Measurements from ENCODE around the gene SH3YL1.
A peak's percentile ranks its signal among the peaks of the same experiment; 100 is the strongest.

Gene SH3YL1

DNA sequence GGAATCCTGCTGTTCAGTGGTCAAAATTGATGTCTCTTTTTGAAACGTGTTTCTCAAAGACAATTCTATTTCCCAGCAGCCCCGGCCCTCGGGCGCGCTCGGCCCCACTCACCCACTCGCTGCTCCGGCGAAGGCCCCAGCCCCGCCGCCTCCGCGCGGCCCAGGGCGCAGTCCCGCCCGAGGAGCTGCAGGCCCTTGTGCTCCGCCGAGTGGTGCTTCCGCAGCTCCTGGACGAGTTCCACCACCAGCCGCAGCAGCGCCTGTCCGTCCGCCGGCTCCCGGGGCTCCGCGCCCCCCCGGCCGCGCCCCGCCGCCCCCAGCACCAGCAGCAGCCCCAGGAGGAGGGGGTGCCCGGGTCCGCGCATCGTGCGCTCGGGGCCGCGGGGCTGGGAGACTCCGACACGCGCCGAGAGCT lies 23.6 kb upstream of the SH3YL1 start:
- Mint-ChIP-seq H3K36me3 (ENCODE audit: insufficient read depth) (peaks cover 7% of the 10 kb centered on the region), H3K27me3 (peaks cover 25% of the 10 kb centered on the region), H3K27ac (ENCODE audit: low read depth) (no peak overlapping the region), H3K9me3 (no peaks in the 10 kb centered on the region), H3K4me3 (no peak overlapping the region), H3K4me1 (no peaks in the 10 kb centered on the region)
- ATAC-seq (replicated peaks; ENCODE audit: extremely low read depth, poor library complexity, severe bottlenecking) (peak; percentile 41), DNase-seq (ENCODE audit: low spot score in 2 of 2) (no peak)

DNA sequence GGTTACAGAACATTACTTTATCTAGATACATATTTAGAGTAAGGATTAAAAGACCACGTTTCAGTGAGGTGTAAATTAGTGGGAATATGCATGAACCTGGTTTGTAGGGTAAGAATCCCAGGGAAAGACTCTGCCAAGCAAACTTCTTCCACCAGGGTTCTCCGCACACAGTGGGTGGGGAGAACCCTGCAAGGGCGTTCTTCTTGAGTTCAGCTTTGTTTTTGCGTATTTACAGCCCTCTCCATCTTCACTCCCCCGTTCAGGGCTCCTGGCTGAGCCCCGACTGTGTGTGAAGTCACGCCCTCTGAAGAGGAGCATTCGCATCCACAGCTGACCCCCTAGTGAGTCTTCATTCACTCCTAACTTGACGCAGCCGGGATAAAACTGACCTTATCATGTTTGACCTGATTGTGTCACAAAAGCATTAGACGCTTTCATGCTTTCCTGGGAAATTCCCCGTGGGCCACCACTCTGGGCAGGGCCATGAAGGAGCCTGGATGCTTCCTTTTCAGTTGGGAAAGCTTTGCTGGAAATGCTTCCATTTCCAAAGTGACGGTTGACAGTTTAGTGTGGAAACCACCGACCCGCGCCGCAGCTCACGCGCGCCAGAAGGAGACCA lies 23.1 kb upstream of the SH3YL1 start:
- no peak overlapping the region for H3K27ac Mint-ChIP-seq (ENCODE audit: low read depth)
- no peak overlapping the region for H3K4me3 Mint-ChIP-seq
- peaks cover 11% of the 10 kb centered on the region for H3K36me3 Mint-ChIP-seq (ENCODE audit: insufficient read depth)
- ATAC-seq (replicated peaks; ENCODE audit: extremely low read depth, poor library complexity, severe bottlenecking) (no peak), DNase-seq (ENCODE audit: low spot score in 2 of 2) (no peak)
- H3K4me1 Mint-ChIP-seq = no peaks in the 10 kb centered on the region
- peaks cover 25% of the 10 kb centered on the region for H3K27me3 Mint-ChIP-seq
- no peaks in the 10 kb centered on the region for H3K9me3 Mint-ChIP-seq

DNA sequence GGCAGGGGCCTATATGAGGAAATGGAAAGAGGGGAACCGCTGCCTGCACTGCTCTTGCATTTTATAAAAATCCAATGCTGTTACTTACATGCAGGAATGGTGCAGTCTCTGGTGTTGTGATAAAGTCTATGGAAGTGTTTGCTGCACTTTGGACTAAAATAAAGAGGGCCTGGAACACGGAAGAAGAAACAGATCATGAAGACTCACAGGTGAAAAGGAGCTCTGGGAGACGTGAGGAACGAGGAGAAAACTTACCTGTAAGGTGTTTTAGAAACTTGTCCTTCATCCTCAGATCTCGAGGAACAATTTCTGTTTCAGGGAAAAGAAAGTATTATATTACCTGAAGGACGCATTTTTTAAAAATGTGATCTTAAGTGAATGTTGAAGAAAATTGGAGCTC lies 22.2 kb upstream of the SH3YL1 start:
- no peak overlapping the region for H3K27ac Mint-ChIP-seq (ENCODE audit: low read depth)
- H3K36me3 Mint-ChIP-seq (ENCODE audit: insufficient read depth) = peaks cover 14% of the 10 kb centered on the region
- no peaks in the 10 kb centered on the region for H3K4me1 Mint-ChIP-seq
- peaks cover 25% of the 10 kb centered on the region for H3K27me3 Mint-ChIP-seq
- peak overlapping the region; percentile 12 for H3K4me3 Mint-ChIP-seq
- no peak for ATAC-seq (replicated peaks; ENCODE audit: extremely low read depth, poor library complexity, severe bottlenecking)
- no peak for DNase-seq (ENCODE audit: low spot score in 2 of 2)
- H3K9me3 Mint-ChIP-seq = no peaks in the 10 kb centered on the region

DNA sequence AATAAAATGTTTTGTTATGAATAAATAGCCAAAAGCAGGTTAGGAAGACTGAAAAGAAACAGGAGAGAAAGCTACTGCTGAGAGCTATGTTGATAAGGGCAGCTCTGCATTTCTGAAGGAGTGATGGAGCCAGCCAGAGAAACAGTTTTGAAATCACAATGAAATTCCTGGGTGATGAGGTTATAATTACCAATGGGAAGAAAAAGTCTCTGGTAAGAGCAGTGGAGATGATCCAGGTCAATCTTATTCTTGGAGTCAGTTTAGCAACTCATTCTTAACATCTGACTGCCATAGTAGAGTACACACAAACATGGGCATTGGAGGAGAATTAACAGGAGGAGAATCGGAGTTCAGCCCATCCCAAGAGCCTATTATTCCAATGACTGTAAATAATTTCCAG lies 21.7 kb upstream of the SH3YL1 start:
- H3K4me1 Mint-ChIP-seq = no peaks in the 10 kb centered on the region
- H3K27ac Mint-ChIP-seq (ENCODE audit: low read depth) = no peak overlapping the region
- no peak for DNase-seq (ENCODE audit: low spot score in 2 of 2)
- H3K9me3 Mint-ChIP-seq = no peaks in the 10 kb centered on the region
- ATAC-seq (replicated peaks; ENCODE audit: extremely low read depth, poor library complexity, severe bottlenecking) = no peak
- peak overlapping the region; percentile 12 for H3K4me3 Mint-ChIP-seq
- H3K36me3 Mint-ChIP-seq (ENCODE audit: insufficient read depth) = peaks cover 16% of the 10 kb centered on the region
- H3K27me3 Mint-ChIP-seq = peaks cover 20% of the 10 kb centered on the region

DNA sequence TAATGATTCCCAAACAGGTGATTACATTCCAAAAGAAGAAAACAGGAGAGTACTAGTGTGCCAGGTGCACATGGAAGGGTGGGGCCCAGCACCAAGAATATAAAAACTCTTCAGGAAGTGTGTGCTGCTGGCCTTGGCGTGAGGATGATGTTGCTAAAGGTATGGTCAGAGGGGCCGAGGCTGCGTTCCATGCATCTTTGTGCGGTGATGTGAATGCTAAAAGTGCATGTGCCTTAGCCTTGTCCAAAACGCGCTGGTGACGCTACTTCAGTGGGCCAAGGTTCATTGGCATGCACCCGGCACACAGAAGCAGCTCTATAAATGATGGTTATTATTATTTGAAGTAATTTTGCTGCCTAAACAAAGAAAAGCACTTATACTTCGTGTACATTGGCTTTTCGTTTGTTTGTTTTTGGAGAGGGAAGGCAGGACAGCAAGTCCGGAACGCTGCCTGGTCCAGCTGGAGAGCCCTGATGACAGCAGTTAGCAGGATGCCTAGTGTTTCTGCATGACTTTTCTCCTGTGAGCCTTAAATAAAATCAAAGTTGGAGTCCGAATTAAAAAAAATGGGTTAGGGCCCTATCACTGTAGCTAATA lies 21.2 kb upstream of the SH3YL1 start:
- Mint-ChIP-seq H3K9me3 (no peaks in the 10 kb centered on the region), H3K27me3 (peaks cover 14% of the 10 kb centered on the region)

DNA sequence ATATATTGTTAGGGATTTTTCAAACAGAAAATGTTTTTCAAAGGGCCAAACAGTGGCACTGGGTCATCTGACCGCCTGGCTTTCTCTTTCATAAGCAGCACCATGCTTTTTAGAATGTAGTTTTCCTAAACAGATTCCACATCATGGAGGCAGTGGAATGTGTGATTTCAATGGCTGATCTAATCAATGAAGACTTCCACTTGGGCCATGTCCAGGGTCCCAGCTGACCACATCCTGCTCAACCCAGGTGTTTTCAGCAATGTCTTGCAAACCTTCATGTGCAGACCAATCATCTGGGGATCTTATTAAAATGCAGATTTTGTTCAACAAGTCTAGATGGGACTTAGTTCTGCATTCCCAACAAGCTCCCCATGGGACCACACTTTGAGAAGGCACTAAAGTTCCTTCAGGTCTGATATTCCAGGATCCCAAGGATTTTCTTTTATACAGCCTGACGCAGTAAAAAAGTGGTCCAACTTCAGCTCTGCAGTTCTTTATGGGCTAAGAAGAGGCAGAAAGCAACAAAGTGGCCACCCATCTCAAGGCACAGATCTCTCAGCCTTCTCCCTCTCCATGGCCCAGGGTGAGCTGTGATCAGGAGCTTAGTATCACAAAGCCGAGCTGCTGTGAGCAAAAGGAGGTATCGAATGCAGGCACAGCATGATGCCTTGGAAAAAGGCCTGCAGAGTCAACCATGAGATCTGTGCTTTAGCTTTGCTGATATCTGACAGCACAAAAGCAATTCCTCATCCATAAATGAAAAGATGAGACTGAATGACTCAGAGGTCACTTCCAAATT lies 20.4 kb upstream of the SH3YL1 start:
- no peak for ATAC-seq (replicated peaks; ENCODE audit: extremely low read depth, poor library complexity, severe bottlenecking)
- DNase-seq (ENCODE audit: low spot score in 2 of 2) = no peak
- Mint-ChIP-seq H3K4me3 (no peak overlapping the region), H3K4me1 (no peaks in the 10 kb centered on the region), H3K9me3 (no peaks in the 10 kb centered on the region), H3K27ac (ENCODE audit: low read depth) (no peak overlapping the region), H3K27me3 (peaks cover 10% of the 10 kb centered on the region), H3K36me3 (ENCODE audit: insufficient read depth) (peaks cover 23% of the 10 kb centered on the region)

More for the DNA sequence above, 21.2 kb upstream of the SH3YL1 start:
- H3K4me3 Mint-ChIP-seq = no peak overlapping the region
- H3K36me3 Mint-ChIP-seq (ENCODE audit: insufficient read depth) = peaks cover 18% of the 10 kb centered on the region
- ATAC-seq (replicated peaks; ENCODE audit: extremely low read depth, poor library complexity, severe bottlenecking) (no peak), DNase-seq (ENCODE audit: low spot score in 2 of 2) (no peak)
- H3K27ac Mint-ChIP-seq (ENCODE audit: low read depth) = no peak overlapping the region
- no peaks in the 10 kb centered on the region for H3K4me1 Mint-ChIP-seq

DNA sequence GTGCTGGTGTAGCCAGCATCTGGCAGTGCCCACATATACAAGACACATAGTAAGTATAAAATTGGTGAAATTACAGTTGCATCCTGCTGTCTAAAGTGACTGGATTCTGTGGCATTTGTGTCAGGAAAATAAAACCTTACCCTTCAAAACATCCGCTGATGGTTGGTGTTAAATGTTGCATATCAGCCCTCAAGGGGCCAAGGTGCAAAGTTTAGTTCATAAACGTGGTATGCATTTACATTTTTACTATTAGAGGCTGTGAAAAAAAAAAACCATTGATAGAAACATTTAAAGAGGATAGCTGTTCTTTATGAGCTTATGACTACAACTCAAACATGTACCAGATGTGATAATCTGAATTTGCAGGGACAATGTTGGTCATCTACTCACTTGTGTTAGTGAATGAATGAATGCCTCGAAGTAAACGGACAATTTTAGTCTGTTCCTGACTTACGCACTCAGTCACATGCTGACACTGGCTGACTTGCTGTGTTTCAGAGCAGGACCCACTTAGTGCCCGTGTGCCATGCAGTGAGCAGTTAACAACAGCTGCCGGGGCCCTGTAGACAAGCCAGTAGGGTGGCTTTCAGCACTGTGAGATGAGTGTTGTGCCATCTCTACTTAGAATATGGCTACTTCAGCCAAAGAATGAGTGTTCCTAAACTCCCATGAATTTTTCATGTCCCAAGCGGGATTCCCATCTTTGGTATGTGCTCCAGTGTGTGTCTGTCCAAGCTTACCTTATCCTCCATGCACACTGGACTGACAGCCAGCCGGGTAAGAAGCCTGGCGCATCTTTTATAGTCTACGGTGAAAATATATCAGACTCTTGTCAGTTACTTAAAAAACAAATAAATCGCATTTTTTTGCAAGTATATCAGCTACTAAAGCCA lies 18.8 kb upstream of the SH3YL1 start:
- Mint-ChIP-seq H3K36me3 (ENCODE audit: insufficient read depth) (peaks cover 32% of the 10 kb centered on the region), H3K4me1 (no peaks in the 10 kb centered on the region), H3K27ac (ENCODE audit: low read depth) (no peak overlapping the region), H3K27me3 (peaks cover 10% of the 10 kb centered on the region), H3K9me3 (no peaks in the 10 kb centered on the region), H3K4me3 (no peak overlapping the region)
- DNase-seq (ENCODE audit: low spot score in 2 of 2) = no peak
- ATAC-seq (replicated peaks; ENCODE audit: extremely low read depth, poor library complexity, severe bottlenecking) = no peak

DNA sequence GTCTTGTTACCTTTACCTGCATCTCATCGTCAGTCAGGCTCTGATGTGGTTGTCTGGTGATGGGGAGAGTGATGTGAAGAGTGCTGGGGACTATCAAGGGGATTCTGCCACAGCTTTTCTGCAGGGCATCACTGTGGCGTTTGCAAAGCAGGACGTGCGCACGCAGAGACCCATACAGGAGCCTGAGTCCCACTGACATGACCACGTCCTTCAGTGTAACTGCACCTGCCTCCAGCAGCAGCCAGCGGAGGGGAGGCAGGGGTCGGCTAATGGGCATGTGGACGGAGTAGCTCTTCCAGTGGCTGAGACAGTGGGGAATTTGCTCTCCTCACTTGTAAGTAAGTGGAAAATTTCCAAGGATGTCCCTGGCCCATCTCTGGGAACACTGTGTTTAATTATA lies 17.5 kb upstream of the SH3YL1 start:
- Mint-ChIP-seq H3K9me3 (no peaks in the 10 kb centered on the region), H3K4me3 (no peak overlapping the region), H3K4me1 (no peaks in the 10 kb centered on the region), H3K27ac (ENCODE audit: low read depth) (no peak overlapping the region), H3K27me3 (peaks cover 9% of the 10 kb centered on the region), H3K36me3 (ENCODE audit: insufficient read depth) (peaks cover 40% of the 10 kb centered on the region)
- ATAC-seq (replicated peaks; ENCODE audit: extremely low read depth, poor library complexity, severe bottlenecking) (no peak), DNase-seq (ENCODE audit: low spot score in 2 of 2) (no peak)

DNA sequence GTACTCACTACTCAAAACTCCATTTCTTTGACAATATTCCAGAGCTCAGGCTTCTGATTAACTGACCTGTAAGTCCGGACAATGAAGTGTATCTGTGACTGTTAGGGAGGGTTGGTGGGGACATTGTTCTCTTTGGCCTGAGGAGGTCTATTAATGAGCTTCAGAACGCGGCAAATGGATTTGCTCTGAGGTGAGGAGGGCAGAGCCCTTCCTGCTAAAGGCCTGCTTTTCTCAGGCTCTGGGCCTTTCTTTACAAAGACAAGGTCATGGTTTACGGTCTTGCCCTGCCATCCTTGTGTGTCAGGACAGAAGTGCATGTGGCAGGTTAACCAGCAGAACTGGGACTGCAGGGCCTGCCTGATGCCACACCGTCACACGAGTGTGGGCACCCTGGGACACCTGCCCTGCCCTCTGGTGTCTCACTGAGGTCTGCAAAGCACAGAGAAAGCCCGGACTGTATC lies 16.8 kb upstream of the SH3YL1 start:
- Mint-ChIP-seq H3K27me3 (peaks cover 2% of the 10 kb centered on the region), H3K9me3 (no peaks in the 10 kb centered on the region), H3K4me3 (no peak overlapping the region), H3K4me1 (no peaks in the 10 kb centered on the region), H3K27ac (ENCODE audit: low read depth) (no peak overlapping the region), H3K36me3 (ENCODE audit: insufficient read depth) (peaks cover 44% of the 10 kb centered on the region)
- ATAC-seq (replicated peaks; ENCODE audit: extremely low read depth, poor library complexity, severe bottlenecking) (no peak), DNase-seq (ENCODE audit: low spot score in 2 of 2) (no peak)

DNA sequence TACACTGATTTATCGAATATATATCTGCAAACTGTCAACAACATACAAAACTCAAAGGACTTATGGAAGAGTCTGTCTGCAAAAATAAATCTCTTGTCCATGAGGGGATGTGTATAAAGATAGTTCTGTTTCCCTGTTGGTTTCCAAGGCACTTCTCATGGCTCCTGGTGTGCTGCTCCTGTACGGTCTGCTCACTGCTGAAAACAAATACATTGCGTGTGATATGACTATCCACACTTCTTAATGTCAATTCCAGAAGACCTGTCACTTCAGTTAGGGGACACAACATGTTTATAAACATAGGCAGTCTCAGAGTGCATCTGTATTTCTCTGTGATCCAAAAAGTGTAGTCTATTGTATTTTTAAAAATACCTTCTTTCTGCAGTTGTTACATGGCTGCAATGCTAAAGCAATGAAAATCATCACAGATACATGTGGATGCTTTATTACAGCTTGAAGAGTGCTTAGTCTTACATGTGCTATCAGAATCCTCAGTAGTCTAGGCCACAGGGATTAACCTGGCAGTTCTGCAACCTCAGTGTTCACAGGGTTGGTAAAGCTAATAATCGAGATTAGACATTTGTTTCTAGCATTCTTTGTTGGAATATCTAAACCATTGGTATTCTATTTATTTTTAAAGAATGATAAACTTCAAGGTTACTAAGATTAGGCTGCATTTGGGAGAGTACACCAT lies 16.3 kb upstream of the SH3YL1 start:
- ATAC-seq (replicated peaks; ENCODE audit: extremely low read depth, poor library complexity, severe bottlenecking) (no peak), DNase-seq (ENCODE audit: low spot score in 2 of 2) (no peak)
- Mint-ChIP-seq H3K36me3 (ENCODE audit: insufficient read depth) (peaks cover 49% of the 10 kb centered on the region), H3K9me3 (no peaks in the 10 kb centered on the region), H3K27ac (ENCODE audit: low read depth) (no peak overlapping the region), H3K27me3 (no peaks in the 10 kb centered on the region), H3K4me3 (no peak overlapping the region), H3K4me1 (no peaks in the 10 kb centered on the region)

DNA sequence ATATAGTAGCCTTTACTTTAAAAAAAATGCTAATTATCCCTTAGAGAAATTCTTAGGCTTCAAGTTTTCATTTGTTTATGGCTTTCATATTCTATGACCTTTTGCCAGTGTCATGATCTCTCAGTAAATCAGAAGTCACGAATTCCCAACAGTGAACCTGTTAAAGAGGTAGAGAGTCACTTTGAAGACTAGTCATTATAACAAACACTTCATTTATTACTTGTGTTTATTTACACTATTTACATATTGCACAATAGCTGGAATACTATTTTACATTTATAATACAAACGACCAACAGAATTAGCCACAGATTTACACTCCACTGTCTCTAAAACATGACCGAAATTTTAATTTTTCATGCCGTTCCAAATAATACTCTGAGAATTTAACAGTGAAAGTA lies 15.5 kb upstream of the SH3YL1 start:
- Mint-ChIP-seq H3K9me3 (no peaks in the 10 kb centered on the region), H3K27me3 (no peaks in the 10 kb centered on the region), H3K4me3 (no peak overlapping the region), H3K4me1 (peaks cover 4% of the 10 kb centered on the region), H3K27ac (ENCODE audit: low read depth) (no peak overlapping the region), H3K36me3 (ENCODE audit: insufficient read depth) (peaks cover 55% of the 10 kb centered on the region)
- ATAC-seq (replicated peaks; ENCODE audit: extremely low read depth, poor library complexity, severe bottlenecking) = no peak
- DNase-seq (ENCODE audit: low spot score in 2 of 2) = no peak

DNA sequence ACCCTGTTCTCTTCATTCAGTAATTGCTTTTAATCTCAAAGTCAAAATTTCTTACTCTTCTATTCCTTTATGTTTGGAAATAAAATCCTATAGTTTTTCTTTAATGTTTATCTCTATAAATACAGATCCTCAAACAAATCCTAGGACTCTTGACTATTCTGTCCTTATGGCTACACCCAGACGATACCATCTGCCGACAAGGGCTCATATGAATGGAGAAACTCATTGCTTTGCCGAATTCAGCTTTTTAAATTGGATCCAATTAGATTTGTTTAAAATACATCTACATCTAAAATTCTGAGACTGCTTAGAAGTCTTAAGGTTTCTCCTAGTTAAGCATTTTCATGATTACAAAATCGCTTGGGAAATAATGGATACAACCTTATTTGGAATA lies 15.1 kb upstream of the SH3YL1 start:
- ATAC-seq (replicated peaks; ENCODE audit: extremely low read depth, poor library complexity, severe bottlenecking) (no peak), DNase-seq (ENCODE audit: low spot score in 2 of 2) (no peak)
- H3K27ac Mint-ChIP-seq (ENCODE audit: low read depth) = no peak overlapping the region
- H3K27me3 Mint-ChIP-seq = no peaks in the 10 kb centered on the region
- H3K9me3 Mint-ChIP-seq = no peaks in the 10 kb centered on the region
- H3K36me3 Mint-ChIP-seq (ENCODE audit: insufficient read depth) = peaks cover 59% of the 10 kb centered on the region
- peaks cover 5% of the 10 kb centered on the region for H3K4me1 Mint-ChIP-seq
- H3K4me3 Mint-ChIP-seq = no peak overlapping the region

Data from central memory CD8-positive, alpha-beta T cell (primary cell).